Measurements from ENCODE around the gene IGF2R. TPM values are rescaled to one million over a fixed set of nuclear protein-coding genes. Genes with fewer than 3 reads are reported as not detected.
"Not testable (repeated sequence)": the region's sequence is repeated elsewhere in the genome, so short reads cannot be mapped to it uniquely, and the experiment has no call there.

IGF2R gene
- total and polyA plus RNA-seq, 8 donors: 11.0 to 54.0 (median 34.7) TPM

- intact Hi-C loops (cut with DNase I): no loop called here
- WGBS, 2 donors: 89% methylated on average over 2 of the region's 2 CpGs
- no peaks in the 10 kb centered on the region for H3K9me3 ChIP-seq
These were observed 4.8 kb upstream of the IGF2R start for GRCh38 chr6:159964046-159964445.

GRCh38 chr6:159966339-159966738 is 2.5 kb upstream of the IGF2R start:
- Histone ChIP-seq H3K9me3 (no peaks in the 10 kb centered on the region), H3K36me3 (no peaks in the 10 kb centered on the region), H3K4me3 (no peak overlapping the region), H3K27me3 (no peaks in the 10 kb centered on the region), H3K27ac (no peak overlapping the region), H3K4me1 (peaks cover 0 to 7% (median 3%) of the 10 kb centered on the region in 3 donors)
- DNase-seq (no peak), ATAC-seq (no peak), FAIRE-seq (no peak)
- TF ChIP-seq CTCF (IDR thresholded peaks at IDR 0.05): no peak
- intact Hi-C loops (cut with DNase I): no loop called here
- 49 to 50% methylated on average over 4 of the region's 4 CpGs for WGBS, 2 donors

More at GRCh38 chr6:159964046-159964445, 4.8 kb upstream of the IGF2R start:
- TF ChIP-seq CTCF (IDR thresholded peaks at IDR 0.05): no peak
- no peak for FAIRE-seq
- Histone ChIP-seq H3K27me3 (no peaks in the 10 kb centered on the region), H3K27ac (no peak overlapping the region), H3K36me3 (no peaks in the 10 kb centered on the region), H3K4me1 (no peaks in the 10 kb centered on the region), H3K4me3 (no peak overlapping the region)
- no peak for ATAC-seq
- no peak for DNase-seq

GRCh38 chr6:159966981-159967380 is 1.9 kb upstream of the IGF2R start:
- no peak for DNase-seq
- intact Hi-C loops (cut with DNase I): no loop called here
- Histone ChIP-seq H3K4me1 (peaks cover 0 to 11% (median 9%) of the 10 kb centered on the region in 3 donors), H3K27ac (no peak overlapping the region), H3K9me3 (no peaks in the 10 kb centered on the region), H3K36me3 (no peaks in the 10 kb centered on the region), H3K4me3 (no peak overlapping the region), H3K27me3 (no peaks in the 10 kb centered on the region)
- FAIRE-seq: no peak
- no peak for ATAC-seq
- TF ChIP-seq CTCF (IDR thresholded peaks at IDR 0.05): no peak
- WGBS, 2 donors: 87 to 88% methylated on average over 3 of the region's 3 CpGs

- DNase-seq; H3K36me3 ChIP-seq; intact Hi-C loops (cut with DNase I); H3K9me3 ChIP-seq; H3K4me3 ChIP-seq; FAIRE-seq; H3K27ac ChIP-seq; H3K27me3 ChIP-seq; ATAC-seq: not testable (repeated sequence)
- peaks cover 0 to 17% (median 9%) of the 10 kb centered on the region in 3 donors for H3K4me1 ChIP-seq
- 89 to 92% methylated on average over 17 of the region's 17 CpGs for WGBS, 2 donors
These were observed 1.3 kb upstream of the IGF2R start for GRCh38 chr6:159967621-159968020.

GRCh38 chr6:159969204-159969912 is 476 bp downstream of the IGF2R start:
- FAIRE-seq (no peak), ATAC-seq (peak; percentile 26 to 57 (median 39)), DNase-seq (peak in 5 of 6 donors; percentile 24 to 88 (median 68))
- H3K27me3 ChIP-seq: no peaks in the 10 kb centered on the region
- WGBS, 2 donors: 0 to 1% methylated on average over 63 to 91 of the region's 91 CpGs
- peak overlapping the region; percentile 85 to 96 (median 88) for H3K27ac ChIP-seq
- no peaks in the 10 kb centered on the region for H3K9me3 ChIP-seq
- no peaks in the 10 kb centered on the region for H3K36me3 ChIP-seq
- no peak for TF ChIP-seq CTCF (IDR thresholded peaks at IDR 0.05)
- H3K4me1 ChIP-seq: peaks cover 3 to 25% (median 15%) of the 10 kb centered on the region in 3 donors
- intact Hi-C loops (cut with DNase I): no loop called here
- peak overlapping the region; percentile 71 to 99 (median 93) for H3K4me3 ChIP-seq
